NT2/D1 (cell line): ENCODE data around the gene ARSB.
A peak's percentile ranks its signal among the peaks of the same experiment; 100 is the strongest.

ENCODE experiments used
- DNase-seq: peaks from one replicate; pipeline ENCODE4 v3.0.0-alpha.2; 2011; ENCODE audit warnings: low read depth, low spot score
- H3K27me3 ChIP-seq: 2 replicates; pipeline ENCODE4 v1.6.0; 2011; ENCODE audit warnings: mild to moderate bottlenecking; ENCODE audit not compliant: insufficient read length, insufficient read depth
- H3K36me3 ChIP-seq: 2 replicates; pipeline ENCODE4 v1.6.1; 2011; ENCODE audit warnings: mild to moderate bottlenecking, low read length, mixed read lengths; ENCODE audit not compliant: insufficient read depth, insufficient read length
- H3K4me1 ChIP-seq: 2 replicates; pipeline ENCODE4 v1.5.1; 2011; ENCODE audit not compliant: insufficient read depth, insufficient read length
- H3K4me3 ChIP-seq: 2 replicates; pipeline ENCODE4 v1.5.1; 2011; ENCODE audit warnings: low read depth; ENCODE audit not compliant: insufficient read length
- H3K9ac ChIP-seq: 2 replicates; pipeline ENCODE4 v1.6.0; 2011; ENCODE audit warnings: low read depth; ENCODE audit not compliant: insufficient read length
- H3K9me3 ChIP-seq: 2 replicates; pipeline ENCODE4 v1.5.1; 2011; ENCODE audit warnings: mild to moderate bottlenecking, low read length; ENCODE audit not compliant: insufficient read depth
- SUZ12 ChIP-seq: IDR thresholded peaks from 2 replicates; pipeline ENCODE4 v1.6.1; 2011; ENCODE audit not compliant: insufficient read length, insufficient read depth; ENCODE audit errors: extremely low read depth
- YY1 ChIP-seq: IDR thresholded peaks from 2 replicates; pipeline ENCODE4 v1.6.1; 2011; ENCODE audit not compliant: insufficient read length, insufficient read depth
- ZNF274 ChIP-seq: IDR thresholded peaks from 2 replicates; pipeline ENCODE4 v1.6.1; 2011; ENCODE audit warnings: mild to moderate bottlenecking, low read depth, low read length

The ARSB gene

DNA sequence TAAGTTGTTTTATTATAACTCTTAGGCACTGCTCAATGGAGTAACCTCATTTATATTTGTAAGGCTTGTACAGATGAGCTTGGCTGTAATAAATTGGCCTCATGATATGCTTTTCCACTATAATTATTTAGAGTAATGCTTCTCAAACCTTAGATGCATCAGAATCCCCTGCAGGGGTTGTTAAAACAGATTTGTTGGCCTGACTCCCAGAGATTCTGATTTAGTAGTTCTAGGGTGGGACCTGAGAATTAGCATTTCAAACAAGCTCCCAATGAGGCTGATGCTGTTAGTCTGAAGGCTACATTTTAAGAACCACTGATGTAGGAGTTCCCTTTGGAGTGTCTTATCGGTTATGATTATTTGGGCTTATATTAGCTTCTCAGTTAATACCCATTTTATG lies 38.2 kb upstream of the ARSB start:
- Histone ChIP-seq H3K4me1 (no peaks in the 10 kb centered on the region), H3K27me3 (no peaks in the 10 kb centered on the region), H3K36me3 (no peaks in the 10 kb centered on the region), H3K9me3 (no peaks in the 10 kb centered on the region), H3K4me3 (no peak overlapping the region), H3K9ac (no peak overlapping the region)
- TF ChIP-seq SUZ12 = no peak
- TF ChIP-seq ZNF274 = no peak
- TF ChIP-seq YY1 = no peak
- no peak for DNase-seq

DNA sequence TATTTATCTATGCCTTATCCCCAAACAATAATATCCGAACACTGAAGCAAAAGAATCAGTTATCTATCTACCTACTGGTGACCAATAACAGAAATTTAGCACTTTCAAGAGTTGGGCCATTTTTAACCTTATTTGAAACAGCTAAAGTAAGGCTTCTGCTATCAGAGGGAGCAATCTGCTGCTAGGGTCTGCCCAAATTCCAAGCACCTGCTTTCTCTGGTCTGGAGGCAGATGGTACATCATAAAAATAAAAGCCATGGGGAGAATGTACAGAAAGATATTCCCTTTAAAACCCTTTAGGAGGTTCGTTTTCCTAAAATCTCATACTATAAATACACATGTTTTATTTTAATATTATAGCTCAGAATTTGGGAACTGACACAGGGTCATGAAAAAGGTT lies 37.7 kb upstream of the ARSB start:
- H3K4me3 ChIP-seq = no peak overlapping the region
- DNase-seq = no peak
- no peak overlapping the region for H3K9ac ChIP-seq
- no peaks in the 10 kb centered on the region for H3K36me3 ChIP-seq
- H3K4me1 ChIP-seq = no peaks in the 10 kb centered on the region
- H3K9me3 ChIP-seq = no peaks in the 10 kb centered on the region
- no peaks in the 10 kb centered on the region for H3K27me3 ChIP-seq
- TF ChIP-seq YY1 = no peak

DNA sequence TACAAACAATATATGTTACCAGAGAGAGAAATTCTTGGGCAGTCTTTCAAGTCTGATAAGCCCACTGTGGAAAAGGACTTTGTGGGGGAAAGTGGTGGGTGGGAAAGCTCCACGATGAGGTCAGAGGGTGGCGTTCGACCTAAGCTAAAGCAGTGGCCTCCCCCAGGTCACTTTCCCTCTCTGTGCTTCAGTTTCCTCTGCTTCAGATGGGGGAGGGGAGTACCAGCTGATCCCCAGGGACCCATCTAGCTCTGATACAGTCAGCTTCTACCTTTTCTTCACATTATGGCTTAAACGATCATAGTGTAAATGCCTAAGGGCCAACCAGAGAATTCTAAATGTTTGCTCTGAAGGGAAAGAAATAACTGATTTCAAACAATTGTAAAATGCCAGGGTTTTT lies 36.6 kb upstream of the ARSB start:
- H3K27me3 ChIP-seq = no peaks in the 10 kb centered on the region
- H3K4me1 ChIP-seq = no peaks in the 10 kb centered on the region
- H3K4me3 ChIP-seq = no peak overlapping the region
- DNase-seq = no peak
- H3K9ac ChIP-seq = no peak overlapping the region
- H3K36me3 ChIP-seq = no peaks in the 10 kb centered on the region
- TF ChIP-seq ZNF274 (no peak), YY1 (no peak), SUZ12 (no peak)
- no peaks in the 10 kb centered on the region for H3K9me3 ChIP-seq

GRCh38 chr5:79020861-79021561 lies 35.9 kb upstream of the ARSB start:
- Histone ChIP-seq H3K4me1 (no peaks in the 10 kb centered on the region), H3K4me3 (no peak overlapping the region), H3K9ac (no peak overlapping the region), H3K36me3 (no peaks in the 10 kb centered on the region), H3K27me3 (no peaks in the 10 kb centered on the region), H3K9me3 (no peaks in the 10 kb centered on the region)
- peak; percentile 25 for DNase-seq
- TF ChIP-seq SUZ12 = no peak
- TF ChIP-seq ZNF274 = no peak
- TF ChIP-seq YY1 = no peak

- Histone ChIP-seq H3K9ac (no peak overlapping the region), H3K4me1 (no peaks in the 10 kb centered on the region), H3K4me3 (no peak overlapping the region), H3K9me3 (peaks cover 4% of the 10 kb centered on the region; the same call in 1 of the 2 replicates), H3K27me3 (no peaks in the 10 kb centered on the region), H3K36me3 (no peaks in the 10 kb centered on the region)
- no peak for DNase-seq
- TF ChIP-seq YY1 (no peak), ZNF274 (no peak), SUZ12 (no peak)
Measured at GRCh38 chr5:79014631-79015030, 29.5 kb upstream of the ARSB start.

DNA sequence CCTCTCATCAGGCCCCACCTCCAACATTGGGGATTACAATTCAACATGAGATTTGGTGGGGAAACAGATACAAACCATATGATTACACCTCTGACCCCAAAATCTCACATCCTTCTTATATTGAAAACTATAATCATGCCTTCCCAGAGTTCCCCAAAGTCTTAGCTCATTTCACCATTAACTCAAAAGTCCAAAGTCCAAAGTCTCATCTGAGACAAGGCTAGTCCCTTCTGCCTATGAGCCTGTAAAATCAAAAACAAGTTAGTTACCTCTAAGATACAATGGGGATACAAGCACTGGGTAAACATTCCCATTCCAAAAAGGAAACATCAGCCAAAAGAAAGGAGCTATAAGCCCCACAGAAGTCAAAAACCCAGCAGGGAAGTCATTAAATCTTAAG lies 26.8 kb upstream of the ARSB start:
- Histone ChIP-seq H3K27me3 (no peaks in the 10 kb centered on the region), H3K4me3 (no peak overlapping the region), H3K4me1 (no peaks in the 10 kb centered on the region), H3K9me3 (peaks cover 4% of the 10 kb centered on the region; the same call in 1 of the 2 replicates), H3K9ac (no peak overlapping the region), H3K36me3 (no peaks in the 10 kb centered on the region)
- DNase-seq = no peak
- TF ChIP-seq YY1 (no peak), SUZ12 (no peak), ZNF274 (no peak)

DNA sequence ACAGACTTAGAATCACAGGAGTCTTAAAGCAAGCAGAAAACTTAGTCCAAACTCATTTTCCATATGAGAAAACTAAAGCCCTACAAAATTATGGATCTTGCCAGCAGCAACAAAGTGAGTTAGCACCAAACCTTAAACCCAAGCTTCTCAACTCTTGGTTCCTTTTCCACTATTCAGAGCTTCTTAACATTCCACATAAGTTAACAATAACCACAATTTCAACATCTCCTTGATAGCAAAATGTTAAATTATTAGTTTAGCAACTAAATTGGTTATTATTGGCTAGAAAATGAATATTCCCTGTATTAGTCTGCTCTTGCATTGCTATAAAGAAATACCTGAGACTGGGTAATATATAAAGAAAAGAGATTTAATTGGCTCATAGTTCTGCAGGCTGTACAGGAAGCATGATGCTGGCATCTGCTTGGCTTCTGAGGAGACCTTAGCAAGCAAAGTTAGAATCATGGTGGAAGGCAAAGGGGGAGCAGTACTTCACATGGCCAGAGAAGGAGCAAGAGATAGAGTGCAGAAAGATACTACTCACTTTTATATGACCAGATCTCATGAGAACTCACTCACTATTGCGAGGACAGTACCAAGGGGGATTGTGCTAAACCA lies 26.2 kb upstream of the ARSB start:
- Histone ChIP-seq H3K27me3 (no peaks in the 10 kb centered on the region), H3K9me3 (peaks cover 4% of the 10 kb centered on the region; the same call in 1 of the 2 replicates), H3K9ac (no peak overlapping the region), H3K4me3 (no peak overlapping the region), H3K36me3 (no peaks in the 10 kb centered on the region), H3K4me1 (no peaks in the 10 kb centered on the region)
- TF ChIP-seq ZNF274 = no peak
- no peak for TF ChIP-seq YY1
- no peak for TF ChIP-seq SUZ12
- no peak for DNase-seq
